CD4-positive, alpha-beta T cell treated with Interferon alpha-2 for 1 hour (primary cell): ENCODE data around the gene TEFM.
"Not testable (repeated sequence)": the region's sequence is repeated elsewhere in the genome, so short reads cannot be mapped to it uniquely, and the experiment has no call there.

Source experiments
- DNase-seq, 2 donors: peaks; one replicate each; pipeline ENCODE4 v3.0.0-alpha.2; 2020 to 2022

Gene TEFM, protein sequence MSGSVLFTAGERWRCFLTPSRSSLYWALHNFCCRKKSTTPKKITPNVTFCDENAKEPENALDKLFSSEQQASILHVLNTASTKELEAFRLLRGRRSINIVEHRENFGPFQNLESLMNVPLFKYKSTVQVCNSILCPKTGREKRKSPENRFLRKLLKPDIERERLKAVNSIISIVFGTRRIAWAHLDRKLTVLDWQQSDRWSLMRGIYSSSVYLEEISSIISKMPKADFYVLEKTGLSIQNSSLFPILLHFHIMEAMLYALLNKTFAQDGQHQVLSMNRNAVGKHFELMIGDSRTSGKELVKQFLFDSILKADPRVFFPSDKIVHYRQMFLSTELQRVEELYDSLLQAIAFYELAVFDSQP

DNA sequence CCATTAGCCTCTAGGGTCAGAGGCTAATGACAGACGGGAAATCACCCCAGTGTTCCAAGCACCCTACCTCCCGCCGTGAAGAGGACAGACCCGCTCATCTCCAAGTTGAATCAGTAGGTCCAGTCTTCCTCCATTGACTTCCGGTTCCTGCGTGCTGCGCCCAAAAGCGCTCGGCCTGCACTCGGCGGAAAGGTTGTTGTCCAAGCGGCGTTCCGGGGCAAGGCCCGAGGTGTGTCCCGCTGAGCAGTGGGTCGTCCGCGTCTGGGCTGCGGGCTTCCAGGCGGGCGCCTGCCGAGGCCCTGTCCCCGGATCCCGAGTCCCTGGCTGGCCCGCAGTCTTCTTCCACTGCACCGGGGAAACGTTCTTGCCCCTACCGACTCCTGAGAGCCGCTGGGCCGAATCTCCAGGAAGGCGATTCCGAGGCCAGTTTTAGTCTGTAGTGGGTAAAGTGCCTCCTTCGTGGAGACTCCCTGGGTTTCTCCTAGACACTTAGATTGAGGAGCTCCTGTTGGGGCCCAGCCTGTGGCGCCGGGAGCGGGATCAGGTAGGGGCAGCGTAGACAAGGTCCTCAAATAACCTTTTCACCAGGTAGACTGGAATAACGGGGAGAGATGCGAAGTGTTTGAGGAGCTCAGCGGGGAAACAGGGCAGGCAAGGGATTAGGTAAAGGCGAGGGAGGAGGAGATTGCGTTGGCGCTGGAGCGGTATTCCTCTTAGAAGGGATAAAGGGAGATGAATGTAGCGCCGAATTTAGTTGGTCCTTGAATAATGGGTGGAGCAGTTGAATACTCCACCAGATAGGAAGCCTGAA lies at the start of gene TEFM:
TEFM (minus strand) TSS at position 138 of the 811 bp plus-strand sequence; CDS start at position 98, 40 bp downstream.
- peak; percentile 85 to 91 for DNase-seq

DNA sequence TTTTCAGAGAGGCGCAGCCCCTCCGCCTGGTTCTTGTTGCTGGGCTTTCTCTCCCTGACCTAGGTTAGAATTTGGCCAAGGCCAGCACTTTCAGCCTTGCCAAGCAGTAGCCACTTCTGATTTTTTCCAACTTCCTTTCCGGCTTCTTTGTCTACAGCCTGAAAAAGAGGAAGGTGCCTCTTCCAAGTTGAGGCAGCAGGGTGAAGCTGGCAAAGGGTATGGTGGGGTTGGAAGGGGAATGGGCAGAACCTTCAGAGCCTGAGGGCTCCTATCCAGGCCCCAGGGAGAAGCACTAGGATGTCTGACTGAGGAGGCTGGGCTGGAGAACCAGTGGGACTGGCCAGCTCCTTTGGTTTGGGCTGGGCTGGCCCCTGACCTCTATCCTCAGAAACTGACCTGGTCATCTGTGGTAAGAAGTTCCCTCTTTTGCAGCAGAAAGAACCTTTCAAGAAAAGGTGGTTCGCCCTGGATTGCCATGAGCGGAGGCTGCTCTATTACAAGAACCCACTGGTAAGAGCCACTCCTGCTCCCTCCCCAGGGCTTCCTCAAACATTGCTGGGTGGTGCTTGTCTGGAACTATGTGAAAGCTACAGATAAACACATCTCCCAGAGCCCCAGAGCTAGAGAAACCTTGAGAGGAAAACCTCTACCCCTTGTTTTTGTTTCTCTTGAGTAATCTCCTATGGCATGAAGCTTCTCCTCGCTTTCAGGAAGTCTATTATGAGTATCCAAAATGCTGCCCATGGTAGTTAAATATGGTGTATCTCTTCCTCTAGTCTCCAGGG lies 48.2 kb upstream of the TEFM start:
- no peak for DNase-seq

DNA sequence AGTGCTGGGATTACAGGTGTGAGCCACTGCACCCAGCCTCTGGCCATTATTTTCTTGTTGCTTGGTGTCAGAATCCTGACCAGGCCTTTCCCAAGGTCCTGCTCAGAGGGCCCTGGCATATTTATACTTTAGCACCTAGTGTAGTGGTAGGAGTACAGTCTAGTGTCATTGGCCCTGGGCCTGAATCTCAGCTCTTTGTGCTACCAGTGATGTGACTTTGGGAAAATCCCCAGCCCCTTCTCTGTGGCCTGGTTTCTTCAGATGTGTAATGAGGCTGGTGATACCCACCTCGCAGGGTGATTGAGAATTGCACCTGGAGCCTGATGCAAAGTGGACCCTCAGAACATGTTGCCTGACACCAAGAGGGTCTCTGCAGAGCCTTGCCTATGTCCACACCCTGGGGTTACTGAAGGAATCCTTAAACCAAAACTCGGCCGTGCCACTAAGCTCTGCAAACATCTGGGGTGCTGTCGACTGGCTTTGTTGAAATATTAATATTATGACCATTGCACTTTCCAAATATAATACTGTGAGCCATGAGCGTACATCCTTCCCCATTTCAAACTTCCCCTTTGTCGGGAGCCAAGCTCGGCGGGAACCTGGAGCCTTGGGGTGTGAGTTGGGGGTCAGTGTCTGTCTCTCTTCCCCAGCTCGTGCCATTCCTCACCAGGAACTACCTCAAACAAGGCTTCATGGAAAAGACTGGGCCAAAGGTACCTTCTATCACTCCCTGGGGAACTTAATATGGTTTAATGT lies 46.8 kb upstream of the TEFM start:
- no peak for DNase-seq

DNA sequence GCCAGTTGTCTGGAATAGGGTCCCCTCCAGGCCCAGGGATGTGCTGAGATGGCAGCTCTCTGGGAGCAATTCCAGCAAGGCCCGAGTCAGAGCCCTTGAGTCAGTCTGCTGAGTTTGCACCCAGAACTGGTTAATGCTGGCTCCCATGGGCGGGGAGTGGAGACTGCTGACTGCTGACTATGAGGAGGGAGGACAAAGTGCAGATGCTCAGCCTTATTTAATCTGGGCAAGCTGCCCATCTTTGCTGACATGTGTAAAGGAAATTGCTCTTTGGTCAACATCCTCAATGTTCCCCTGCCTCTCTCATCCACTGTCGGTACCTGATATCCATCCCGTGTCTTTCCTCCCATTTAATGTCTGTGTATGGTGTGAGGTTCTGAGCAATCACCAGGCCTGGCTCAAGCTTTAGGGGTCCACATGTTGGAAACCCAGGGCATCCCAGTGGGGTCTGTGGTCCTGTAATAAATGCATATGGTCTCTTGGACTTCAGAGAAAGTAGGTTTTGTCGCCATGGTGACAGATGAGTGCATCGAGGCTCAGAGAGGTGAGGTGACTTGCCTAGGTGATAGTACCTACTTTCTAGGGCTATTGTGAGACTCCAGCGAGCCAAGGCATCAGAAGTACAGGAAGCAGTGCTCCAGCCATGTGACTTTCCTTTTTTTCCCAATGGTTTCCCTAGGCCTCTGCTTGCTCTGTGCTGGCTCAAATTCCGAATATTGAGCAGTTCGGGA lies 44.8 kb upstream of the TEFM start:
- peak in 1 of 2 donors; percentile 21 for DNase-seq

DNA sequence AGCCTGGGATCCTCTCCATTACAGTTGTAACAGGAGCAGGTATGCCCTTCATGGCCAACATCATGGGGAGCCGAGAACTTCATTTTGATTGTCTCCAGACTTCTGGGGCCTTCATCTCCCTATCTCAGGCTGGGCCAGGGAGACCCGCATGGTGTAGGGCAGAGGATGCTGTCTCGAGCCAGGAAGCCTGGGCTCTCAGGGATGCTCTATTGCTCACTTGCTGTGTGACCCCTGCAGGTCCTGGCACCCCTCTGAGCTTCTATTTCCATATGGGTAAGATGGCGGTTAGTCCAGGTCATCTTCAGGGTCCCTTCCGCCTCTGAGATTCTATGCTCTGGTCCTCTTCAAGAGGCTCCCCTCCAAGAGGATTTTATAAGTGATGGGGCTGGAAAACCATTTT lies 44.2 kb upstream of the TEFM start:
- DNase-seq = no peak

DNA sequence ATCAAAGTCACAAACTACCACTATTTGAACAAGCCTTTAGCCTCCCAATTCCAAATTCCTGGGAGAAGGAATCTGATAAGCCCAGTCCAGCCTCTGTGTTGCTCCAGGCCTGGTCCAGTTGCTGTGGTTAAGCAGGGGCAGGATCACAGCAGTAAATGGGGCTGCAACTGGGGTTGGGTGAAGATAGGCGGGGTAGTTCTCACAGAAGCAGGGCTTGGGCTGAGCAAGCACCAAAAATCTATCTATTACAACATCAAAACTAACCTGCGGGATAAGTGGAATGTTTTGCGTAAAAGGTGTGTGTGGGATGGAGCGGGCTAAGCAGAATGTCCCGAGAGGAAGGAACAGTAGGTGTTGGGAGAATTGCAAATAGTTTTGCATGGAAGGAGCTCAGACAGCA lies 41.8 kb upstream of the TEFM start:
- DNase-seq = no peak

DNA sequence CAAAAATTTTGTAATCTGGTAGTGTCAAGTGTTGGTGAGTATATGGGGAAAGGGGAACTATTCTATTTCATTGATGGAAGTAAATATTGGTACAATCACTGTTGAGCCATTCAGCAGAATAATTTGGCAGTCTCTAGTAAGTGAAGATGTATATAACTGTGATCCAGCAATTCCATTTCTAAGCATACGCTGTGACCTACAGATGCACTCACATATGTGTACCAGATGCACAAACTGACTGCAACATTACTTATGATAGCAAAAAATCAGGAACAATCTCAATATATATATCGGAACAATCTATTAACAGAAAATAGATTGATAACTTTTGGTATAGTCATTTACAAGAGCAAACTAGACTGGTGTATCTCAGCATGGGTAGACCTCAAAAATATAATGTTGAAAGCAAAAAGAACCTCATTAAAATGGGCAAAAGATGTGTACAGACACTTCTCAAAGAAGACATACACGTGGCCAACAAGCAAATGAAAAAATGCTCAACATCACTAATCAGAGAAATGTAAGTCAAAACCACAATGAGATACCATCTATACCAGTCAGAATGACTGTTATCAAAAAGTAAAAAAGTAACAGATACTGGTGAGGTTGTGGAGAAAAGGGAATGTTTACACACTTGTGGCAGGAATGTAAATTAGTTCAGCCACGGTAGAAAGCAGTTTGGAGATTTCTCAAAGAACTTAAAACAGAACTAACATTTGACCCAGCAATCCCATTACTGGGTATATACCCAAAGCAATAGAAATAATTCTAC lies 36.5 kb upstream of the TEFM start:
- no peak for DNase-seq

DNA sequence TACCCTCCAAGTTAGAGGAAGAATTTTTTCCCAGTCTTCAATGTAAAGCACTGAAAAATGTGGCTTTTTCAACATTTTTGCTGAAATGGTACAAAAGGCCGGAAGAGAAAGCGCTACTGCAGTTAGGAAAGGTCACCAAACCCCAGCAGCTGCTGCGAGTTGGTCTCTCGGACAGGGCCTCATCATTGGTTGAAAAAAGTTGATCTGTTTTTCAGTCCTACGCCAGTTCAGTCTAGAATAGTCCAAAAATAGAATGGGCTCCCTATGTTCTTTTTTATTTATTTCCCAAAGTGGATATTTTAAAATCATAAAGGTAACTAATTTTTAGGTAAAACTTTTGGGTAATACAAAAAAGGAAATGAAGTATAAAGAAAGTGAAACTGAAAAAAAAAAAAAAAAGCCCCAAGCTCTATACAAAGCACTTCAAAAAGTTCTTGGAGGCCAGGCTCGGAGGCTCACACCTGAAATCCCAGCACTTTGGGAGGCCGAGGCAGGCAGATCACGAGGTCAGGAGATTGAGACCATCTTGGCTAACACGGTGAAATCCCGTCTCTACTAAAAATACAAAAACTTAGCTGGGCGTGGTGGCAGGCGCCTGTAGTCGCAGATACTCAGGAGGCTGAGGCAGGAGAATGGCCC lies 33.1 kb upstream of the TEFM start:
- DNase-seq = peak in 1 of 2 donors; percentile 10

DNA sequence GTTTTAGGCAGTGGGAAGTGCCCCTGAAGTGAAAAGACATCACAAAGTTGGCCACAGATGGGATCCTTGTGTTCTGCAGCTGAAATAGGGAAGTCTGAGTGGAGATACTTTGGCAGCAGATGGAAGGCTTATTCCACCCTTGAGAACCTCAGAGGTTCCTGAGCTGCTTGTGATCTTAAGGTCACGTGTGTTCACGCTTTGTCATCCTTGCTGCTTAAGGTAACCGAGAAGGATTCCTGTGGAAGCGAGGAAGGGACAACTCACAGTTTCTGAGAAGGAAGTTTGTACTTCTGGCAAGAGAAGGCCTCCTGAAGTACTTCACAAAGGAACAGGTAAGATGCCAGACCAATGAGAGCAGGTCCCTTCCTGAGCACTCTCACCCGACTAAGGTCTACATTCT lies 27.9 kb upstream of the TEFM start:
- no peak for DNase-seq

DNA sequence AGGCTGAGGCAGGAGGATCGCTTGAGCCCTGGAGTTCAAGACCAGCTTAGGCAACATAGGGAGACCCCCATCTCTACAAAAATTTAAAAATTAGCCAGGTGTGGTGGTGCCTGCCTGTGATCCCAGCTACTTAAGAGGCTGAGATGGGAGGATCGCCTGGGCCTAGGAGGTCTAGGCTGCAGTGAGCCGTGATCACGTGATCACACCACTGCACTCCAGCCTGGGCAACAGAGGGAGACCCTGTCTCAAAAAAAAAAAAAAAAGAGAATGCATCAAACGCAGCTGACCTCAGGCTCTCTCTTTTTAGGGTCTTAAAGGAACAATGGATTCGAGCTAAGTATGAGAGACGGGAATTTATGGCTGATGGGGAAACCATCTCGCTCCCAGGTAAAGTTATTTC lies 25.5 kb upstream of the TEFM start:
- DNase-seq = not testable (repeated sequence)

DNA sequence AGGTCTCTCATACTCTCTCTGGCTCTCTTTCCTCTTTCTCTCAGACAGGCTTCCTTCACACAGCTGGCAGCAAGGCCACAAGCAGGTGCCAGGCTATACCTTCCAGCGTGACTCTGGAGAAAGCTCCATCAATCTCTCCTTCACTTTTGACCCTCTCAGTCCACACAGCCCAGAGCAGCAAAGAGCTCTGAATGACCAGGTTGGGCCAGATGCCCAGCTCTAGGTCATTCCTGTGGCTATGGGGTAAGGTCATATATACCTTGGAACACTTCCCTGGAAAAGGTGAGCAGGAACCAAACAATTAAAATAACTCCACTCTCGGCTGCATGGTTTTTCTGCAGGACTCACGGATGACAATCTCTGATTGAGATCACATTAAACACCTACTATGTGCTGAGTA lies 24.5 kb upstream of the TEFM start:
- no peak for DNase-seq

DNA sequence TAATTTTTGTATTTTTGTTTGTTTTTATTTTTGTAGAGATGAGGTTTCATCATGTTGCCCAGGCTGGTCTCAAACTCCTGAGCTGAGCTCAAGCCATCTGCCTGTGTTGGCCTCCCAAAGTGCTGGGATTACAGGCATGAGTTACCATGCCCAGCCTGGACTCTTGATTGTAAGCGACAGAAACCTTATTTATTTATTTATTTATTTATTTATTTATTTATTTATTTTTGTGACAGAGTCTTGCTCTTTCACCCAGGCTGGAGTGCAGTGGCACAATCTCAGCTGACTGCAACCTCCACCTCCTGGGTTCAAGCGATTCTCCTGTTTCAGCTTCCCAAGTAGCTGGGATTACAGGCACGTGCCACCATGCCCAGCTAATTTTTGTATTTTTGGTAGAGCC lies 23.8 kb upstream of the TEFM start:
- DNase-seq = not testable (repeated sequence)

DNA sequence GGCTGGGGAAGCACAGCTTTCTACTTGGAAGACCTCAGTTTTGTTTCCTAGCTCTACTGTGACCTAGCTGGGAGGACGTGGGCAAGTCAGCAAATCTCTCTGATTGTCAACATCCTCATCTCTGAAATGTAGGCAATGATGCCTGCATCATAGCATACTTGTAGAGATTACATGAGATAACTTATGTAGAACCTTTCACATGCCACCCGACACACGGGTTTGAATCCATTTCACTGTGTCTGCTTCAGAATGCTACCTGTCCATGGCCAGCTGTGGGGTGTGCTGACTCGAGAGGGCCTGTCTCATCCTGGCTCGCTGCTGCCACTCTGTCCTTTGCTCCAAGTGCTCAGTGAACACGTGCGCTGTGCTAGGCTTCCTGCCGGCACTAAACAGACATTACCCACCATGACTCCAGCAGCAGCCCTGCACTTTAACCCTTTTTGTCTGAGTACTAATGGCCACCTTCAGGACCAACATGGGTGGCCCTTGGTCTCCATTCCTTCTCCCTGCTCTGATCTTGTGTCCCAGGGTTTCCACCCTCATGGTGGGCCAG lies 23.1 kb upstream of the TEFM start:
- no peak for DNase-seq

DNA sequence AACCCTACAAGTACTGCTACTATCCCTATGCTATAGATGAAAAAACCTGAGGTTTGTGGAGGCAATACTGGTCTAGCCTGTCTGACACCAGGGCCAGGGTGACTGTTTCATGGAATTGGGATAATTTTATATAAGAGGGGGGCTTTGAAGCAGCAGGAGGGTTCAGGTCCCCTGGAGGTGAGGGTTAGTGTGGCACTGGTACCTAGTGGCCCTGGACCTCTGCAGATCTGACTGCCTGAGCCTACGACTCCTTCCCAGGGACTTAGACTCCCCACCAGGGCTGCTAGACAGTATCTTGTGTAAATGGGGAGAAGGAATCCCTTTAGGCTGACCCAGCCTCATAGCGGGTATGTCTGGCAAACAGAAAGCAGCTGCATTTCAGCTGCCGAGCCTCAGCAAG lies 22.5 kb upstream of the TEFM start:
- no peak for DNase-seq

DNA sequence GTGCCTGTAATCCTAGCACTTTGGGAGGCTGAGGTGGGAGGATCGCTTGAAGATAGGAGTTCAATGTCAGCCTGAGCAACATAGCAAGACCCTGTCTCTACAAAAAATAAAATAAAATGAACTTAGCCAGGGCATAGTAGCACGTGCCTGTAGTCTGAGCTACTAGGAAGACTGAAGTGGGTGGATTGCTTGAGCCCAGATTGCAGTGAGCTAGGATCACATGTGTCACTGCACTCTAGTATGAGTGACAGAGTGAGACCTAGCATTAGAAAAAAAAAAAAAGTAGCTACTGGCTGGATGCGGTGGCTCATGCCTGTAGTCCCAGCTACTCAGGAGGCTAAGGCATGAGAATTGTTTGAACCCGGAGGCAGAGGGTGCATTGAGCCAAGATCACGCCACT lies 21.7 kb upstream of the TEFM start:
- no peak for DNase-seq

DNA sequence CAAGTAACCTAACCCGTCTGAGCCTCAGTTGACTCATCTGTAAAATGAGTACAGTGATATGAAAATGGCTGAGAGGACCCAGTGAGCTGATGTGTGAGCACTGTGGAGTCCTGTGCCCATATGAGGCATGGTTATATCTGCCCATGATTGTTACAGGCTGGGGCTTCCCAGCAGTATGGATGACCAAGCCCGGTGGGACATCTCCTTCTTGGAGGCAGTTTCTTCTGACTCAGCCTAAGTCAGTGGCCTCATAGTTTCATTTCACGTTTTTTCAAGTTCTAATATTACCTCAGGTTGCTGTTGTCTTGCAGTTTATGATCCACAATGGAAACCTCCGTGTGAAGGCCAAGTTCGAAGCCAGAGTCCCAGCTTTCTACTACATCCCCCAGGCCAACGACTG lies 20.5 kb upstream of the TEFM start:
- DNase-seq = no peak

DNA sequence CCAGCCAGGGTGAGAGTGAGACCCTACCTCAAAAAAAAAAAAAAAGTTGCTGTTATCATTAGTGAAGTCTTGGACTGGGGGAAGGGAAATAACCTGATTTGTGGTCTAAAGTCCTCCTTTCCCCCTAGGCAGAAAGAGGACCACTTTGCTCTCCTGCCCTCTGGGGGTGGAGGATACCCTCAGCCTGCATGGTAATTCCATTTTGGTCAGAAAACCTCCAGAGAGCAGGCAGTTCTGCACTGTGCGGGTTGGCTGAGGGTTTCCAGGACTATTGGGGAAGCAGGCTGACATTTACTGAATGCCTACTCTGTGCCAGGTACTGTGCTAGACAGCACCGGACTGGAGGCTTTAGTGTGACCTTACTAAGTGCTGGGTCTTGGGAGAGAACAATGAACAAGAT lies 18.3 kb upstream of the TEFM start:
- no peak for DNase-seq

DNA sequence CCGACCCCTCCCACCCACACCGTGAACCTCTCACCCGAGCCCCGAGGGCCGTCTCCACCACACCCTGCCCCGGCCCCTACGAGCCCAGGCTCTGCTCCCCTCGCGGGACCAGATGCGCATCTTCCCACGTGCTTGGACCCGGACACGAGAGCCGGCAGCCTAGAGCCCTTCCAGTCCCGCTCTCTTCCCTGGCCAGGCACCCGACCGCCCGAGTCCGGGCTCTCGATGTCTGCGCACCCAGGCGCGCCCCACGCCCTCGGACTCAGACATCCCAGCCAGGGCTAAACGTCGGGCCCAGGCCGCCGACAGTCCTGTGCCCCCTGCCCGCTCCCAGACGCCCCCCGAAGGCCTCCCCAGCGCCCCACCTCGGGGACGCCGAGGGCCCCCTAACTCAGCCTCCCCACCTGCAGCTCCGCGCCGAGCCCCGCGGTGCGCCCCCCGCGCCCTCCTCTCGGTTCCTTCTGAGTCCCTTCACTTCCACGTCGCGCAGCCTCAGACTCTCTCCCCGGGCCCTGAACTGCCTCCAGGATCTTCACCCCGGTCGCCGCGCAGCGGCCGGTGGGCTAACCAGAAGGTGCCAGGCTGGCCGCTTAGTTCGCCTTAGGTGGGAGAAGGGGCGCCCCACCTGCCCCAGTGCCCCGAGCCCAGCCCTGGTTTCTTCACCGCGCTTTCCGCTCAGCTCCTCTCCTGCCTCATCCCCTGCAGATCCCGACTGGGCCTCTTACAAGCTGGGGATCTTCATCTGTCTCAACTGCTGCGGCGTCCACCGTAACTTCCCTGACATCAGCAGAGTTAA lies 16.4 kb upstream of the TEFM start:
- DNase-seq = no peak

DNA sequence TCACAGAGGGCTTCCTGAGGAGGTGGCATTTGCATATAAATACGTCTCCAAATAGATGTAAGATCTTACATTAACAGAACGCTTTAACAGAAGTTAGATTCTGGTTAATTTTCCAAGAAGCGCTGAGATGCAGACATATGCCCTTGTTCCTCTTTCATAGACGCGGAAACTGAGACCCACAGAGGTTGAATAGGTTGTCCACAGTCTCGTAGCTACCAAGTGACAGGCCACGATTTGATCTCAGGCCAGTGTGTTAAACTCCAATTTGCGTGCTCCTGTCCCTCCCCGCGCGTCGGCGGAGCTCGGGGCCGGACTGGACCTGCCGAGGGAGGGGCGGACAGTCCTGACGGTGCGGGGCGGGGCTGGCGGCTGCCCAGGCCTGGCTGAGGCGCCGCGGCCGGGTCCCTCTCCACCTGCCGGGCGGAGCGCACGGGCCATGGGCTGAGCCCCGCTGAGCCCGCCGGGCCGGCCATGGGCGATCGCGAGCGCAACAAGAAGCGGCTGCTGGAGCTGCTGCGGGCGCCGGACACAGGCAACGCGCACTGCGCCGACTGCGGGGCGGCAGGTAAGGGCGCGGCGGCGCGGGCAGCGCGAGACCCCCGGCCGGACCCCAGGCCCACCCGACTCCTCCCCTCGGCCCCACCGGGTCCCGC lies 15.6 kb upstream of the TEFM start, which contains the start of gene ADAP2:
ADAP2 (plus strand) TSS at position 402 of the 653 bp plus-strand sequence; CDS start at position 472, 70 bp downstream.
- DNase-seq = peak; percentile 22 to 37
